Right atrium auricular region (tissue), 2 donors: Measurements from ENCODE around the gene BBS10. TPM values are rescaled to one million over a fixed set of nuclear protein-coding genes. Genes with fewer than 3 reads are reported as not detected.
"Not testable (repeated sequence)": the region's sequence is repeated elsewhere in the genome, so short reads cannot be mapped to it uniquely, and the experiment has no call there.

Experiments used
- DNase-seq: peaks from one replicate; pipeline ENCODE4 v3.0.0-alpha.2; 2019; ENCODE audit warnings: low spot score
- H3K27ac ChIP-seq, 2 donors: fragments of 200-600 bp; sonication (generic); 1 replicate in 1 of 2; 2 replicates in 1 of 2; pipeline ENCODE4 v1.5.1; 2016 to 2019
- H3K27me3 ChIP-seq, 2 donors: fragments of 200-600 bp; sonication (generic); one replicate each; pipeline versions ENCODE4 v1.5.1 to v1.6.0; 2017 to 2019
- H3K36me3 ChIP-seq: fragments of 200-600 bp; sonication (generic); one replicate; pipeline ENCODE4 v1.5.1; 2016
- H3K4me1 ChIP-seq, 2 donors: fragments of 200-600 bp; sonication (generic); one replicate each; pipeline versions ENCODE4 v1.5.1 to v1.6.0; 2017 to 2019
- H3K4me3 ChIP-seq, 2 donors: fragments of 200-600 bp; sonication (generic); 1 replicate in 1 of 2; 2 replicates in 1 of 2; pipeline ENCODE4 v1.5.1; 2017 to 2019; ENCODE audit warnings: mild to moderate bottlenecking in 1 of 2, moderate library complexity in 1 of 2
- H3K9me3 ChIP-seq, 2 donors: fragments of 200-600 bp; sonication (generic); one replicate each; pipeline ENCODE4 v1.5.1; 2019
- CTCF ChIP-seq, 2 donors: fragments of 200-600 bp; sonication (generic); IDR thresholded peaks; one replicate each; pipeline ENCODE4 v1.5.1; 2019; ENCODE audit warnings: antibody characterized with exemption in 2 of 2
- total RNA-seq, 2 donors: library from RNA; depleted of rRNA; stranded (reverse); fragments of >200 nt; gene quantifications; one replicate each; pipeline ENCODE4 v1.1.0, GENCODE V29; 2016

BBS10 gene
- total RNA-seq, 2 donors from 2014 or later = 9.3 to 12.9 TPM

DNA sequence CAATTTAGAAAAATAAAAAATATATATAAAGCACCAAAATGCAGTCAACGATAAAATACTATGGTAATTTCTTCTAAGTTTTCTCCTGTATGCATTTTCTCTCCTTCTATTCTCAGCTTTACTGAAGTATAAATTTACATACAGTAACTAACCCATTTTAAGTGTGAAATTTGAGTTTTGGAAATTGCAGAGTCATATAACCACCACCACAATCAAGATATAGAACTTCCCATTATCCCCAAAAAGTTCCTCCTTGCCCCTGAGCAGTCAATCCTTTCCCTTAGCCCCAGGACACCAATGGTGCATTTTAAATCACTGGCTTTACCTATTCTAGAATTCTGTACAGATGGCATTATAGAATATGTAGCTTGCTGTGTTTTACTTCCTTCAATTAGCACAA is 31.0 kb upstream of the BBS10 start:
- H3K36me3 ChIP-seq = peaks cover 16% of the 10 kb centered on the region
- H3K27ac ChIP-seq = no peak overlapping the region
- DNase-seq = no peak
- no peaks in the 10 kb centered on the region for H3K4me1 ChIP-seq
- no peak overlapping the region for H3K4me3 ChIP-seq
- no peaks in the 10 kb centered on the region for H3K27me3 ChIP-seq
- no peak for TF ChIP-seq CTCF (IDR thresholded peaks at IDR 0.05)
- no peaks in the 10 kb centered on the region for H3K9me3 ChIP-seq

- H3K27me3 ChIP-seq, H3K4me1 ChIP-seq, DNase-seq, H3K4me3 ChIP-seq, H3K9me3 ChIP-seq, H3K27ac ChIP-seq: not testable (repeated sequence)
- H3K36me3 ChIP-seq = peaks cover 16% of the 10 kb centered on the region
Observed at GRCh38 chr12:76376876-76377275, 28.7 kb upstream of the BBS10 start.

- H3K4me3 ChIP-seq = no peak overlapping the region
- TF ChIP-seq CTCF (IDR thresholded peaks at IDR 0.05) = no peak
- no peak for DNase-seq
- no peak overlapping the region for H3K27ac ChIP-seq
- H3K4me1 ChIP-seq = no peaks in the 10 kb centered on the region
- H3K36me3 ChIP-seq = peaks cover 16% of the 10 kb centered on the region
- H3K27me3 ChIP-seq = no peaks in the 10 kb centered on the region
- H3K9me3 ChIP-seq = no peaks in the 10 kb centered on the region
Observed at GRCh38 chr12:76375939-76376338, 27.7 kb upstream of the BBS10 start.

DNA sequence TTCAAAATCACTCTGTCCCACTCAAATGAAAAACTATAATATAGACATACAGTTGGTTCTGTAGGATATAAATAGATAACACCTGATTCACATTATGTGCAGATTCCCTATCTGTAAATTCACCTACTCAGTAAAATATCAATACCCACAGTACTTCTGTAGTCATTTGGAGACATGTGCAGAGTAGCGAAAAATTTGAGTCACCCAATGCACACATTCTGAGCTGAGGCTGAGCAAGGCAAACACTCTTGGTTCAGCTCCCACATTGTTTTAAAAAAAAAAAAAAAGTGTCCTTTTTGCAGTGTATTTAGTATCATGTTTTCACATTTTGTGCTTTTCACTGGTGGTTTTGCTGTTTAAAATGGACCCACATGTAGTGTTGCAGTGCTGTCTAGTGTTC is 27.3 kb upstream of the BBS10 start:
- no peak overlapping the region for H3K27ac ChIP-seq
- DNase-seq = no peak
- no peaks in the 10 kb centered on the region for H3K4me1 ChIP-seq
- no peak for TF ChIP-seq CTCF (IDR thresholded peaks at IDR 0.05)
- H3K9me3 ChIP-seq = no peaks in the 10 kb centered on the region
- H3K36me3 ChIP-seq = peaks cover 16% of the 10 kb centered on the region
- H3K4me3 ChIP-seq = no peak overlapping the region
- no peaks in the 10 kb centered on the region for H3K27me3 ChIP-seq

DNA sequence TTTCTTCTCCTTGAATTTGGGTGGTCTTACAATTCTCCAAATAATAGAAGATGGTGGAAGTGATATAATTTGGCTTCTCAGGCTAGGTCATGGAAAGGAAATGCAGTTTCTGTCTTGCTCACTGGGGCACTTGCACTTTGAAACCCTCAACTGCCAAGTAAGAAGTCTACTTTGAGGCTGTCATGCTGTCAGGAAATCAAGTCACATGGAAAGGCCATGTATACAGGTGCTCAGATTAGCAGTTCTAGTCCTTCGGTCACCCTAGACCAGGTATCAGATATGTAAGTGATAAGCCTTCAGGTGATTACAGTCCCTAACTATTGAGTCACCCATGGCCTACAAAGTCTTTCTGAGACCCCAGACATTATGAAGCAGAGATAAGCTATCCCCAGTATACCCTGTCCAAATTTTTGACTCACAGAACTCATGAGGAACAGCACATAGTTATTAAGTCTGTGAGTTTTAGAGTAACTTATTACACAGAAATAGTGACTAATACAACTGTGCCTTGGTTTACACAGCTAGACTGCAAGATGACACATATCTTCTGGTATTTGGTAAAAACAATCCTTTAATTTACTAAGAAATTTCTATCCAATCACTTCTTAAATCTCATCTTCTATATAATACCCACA is 26.3 kb upstream of the BBS10 start:
- H3K27me3 ChIP-seq = no peaks in the 10 kb centered on the region
- peaks cover 24% of the 10 kb centered on the region for H3K36me3 ChIP-seq
- H3K4me1 ChIP-seq = no peaks in the 10 kb centered on the region
- TF ChIP-seq CTCF (IDR thresholded peaks at IDR 0.05) = no peak
- no peak for DNase-seq
- no peak overlapping the region for H3K4me3 ChIP-seq
- no peaks in the 10 kb centered on the region for H3K9me3 ChIP-seq
- no peak overlapping the region for H3K27ac ChIP-seq

GRCh38 chr12:76368230-76368629 is 20.0 kb upstream of the BBS10 start:
- H3K36me3 ChIP-seq = peaks cover 43% of the 10 kb centered on the region
- no peak overlapping the region for H3K27ac ChIP-seq
- DNase-seq = no peak
- TF ChIP-seq CTCF (IDR thresholded peaks at IDR 0.05) = no peak
- H3K4me3 ChIP-seq = no peak overlapping the region
- no peaks in the 10 kb centered on the region for H3K4me1 ChIP-seq
- no peaks in the 10 kb centered on the region for H3K27me3 ChIP-seq
- H3K9me3 ChIP-seq = no peaks in the 10 kb centered on the region
